Lower leg skin (tissue), 4 donors: ENCODE data around the gene FAM180B. TPM values are rescaled to one million over a fixed set of nuclear protein-coding genes. Genes with fewer than 3 reads are reported as not detected.

ENCODE experiments used
- DNase-seq, 2 donors: peaks; one replicate each; pipeline ENCODE4 v3.0.0-alpha.2; 2019; ENCODE audit warnings: low spot score in 2 of 2
- H3K4me3 ChIP-seq: fragments of 200-600 bp; sonication (generic); 2 replicates; pipeline ENCODE4 v1.5.1; 2017; ENCODE audit warnings: mild to moderate bottlenecking, low read depth; ENCODE audit not compliant: poor library complexity, severe bottlenecking
- CTCF ChIP-seq, 3 donors: fragments of 450-650 bp; IDR thresholded peaks; one replicate each; pipeline ENCODE4 v1.5.1; 2016; ENCODE audit warnings: antibody characterized with exemption in 3 of 3, mild to moderate bottlenecking in 3 of 3, moderate library complexity in 2 of 3
- POLR2A ChIP-seq, 2 donors: fragments of 450-650 bp; IDR thresholded peaks; one replicate each; pipeline ENCODE4 v1.6.1; 2016 to 2017; ENCODE audit warnings: antibody characterized with exemption in 2 of 2, mild to moderate bottlenecking in 1 of 2, moderate library complexity in 1 of 2
- WGBS, 2 donors: methylation state at CpG; one replicate each; pipeline ENCODE4 v1.1.5; 2018; 5-methylcytosine and 5-hydroxymethylcytosine counted together
- intact Hi-C: fragments of 100-400 bp; cut with DNase I; formaldehyde crosslinking; loops from one replicate; pipeline ENCODE4 v1.15.0; 2023; ENCODE audit warnings: low total_unique reads
- total RNA-seq, 4 donors: library from RNA; depleted of rRNA; stranded (reverse); fragments of >200 nt; gene quantifications; one replicate each; pipeline ENCODE4 v1.1.0, GENCODE V29; 2016

The FAM180B gene
- total RNA-seq, 4 donors from 2014 or later, result 0.46 to 6.3 (median 1.4) TPM; not detected in 1

- no peak overlapping the region for H3K4me3 ChIP-seq
- intact Hi-C loops, result no loop called here
- no peak for TF ChIP-seq POLR2A (IDR thresholded peaks at IDR 0.05)
- no peak for TF ChIP-seq CTCF (IDR thresholded peaks at IDR 0.05)
- WGBS, 2 donors, result 74 to 77% methylated on average over 7 of the region's 7 CpGs
- no peak for DNase-seq
Observed at GRCh38 chr11:47595029-47595428, 8.6 kb downstream of the FAM180B start.

- no peak for DNase-seq
- intact Hi-C loops, result no loop called here
- H3K4me3 ChIP-seq, result no peak overlapping the region
- WGBS, 2 donors, result 96% methylated on average over 1 of the region's 1 CpG
- TF ChIP-seq CTCF (IDR thresholded peaks at IDR 0.05), result no peak
- no peak for TF ChIP-seq POLR2A (IDR thresholded peaks at IDR 0.05)
Observed at GRCh38 chr11:47595967-47596366, 9.5 kb downstream of the FAM180B start.

GRCh38 chr11:47599902-47600301, 13.4 kb downstream of the FAM180B start:
- no peak for TF ChIP-seq CTCF (IDR thresholded peaks at IDR 0.05)
- no peak for TF ChIP-seq POLR2A (IDR thresholded peaks at IDR 0.05)
- DNase-seq, result no peak
- 71 to 72% methylated on average over 4 of the region's 4 CpGs for WGBS, 2 donors
- intact Hi-C loops, result no loop called here
- H3K4me3 ChIP-seq, result no peak overlapping the region

- 86 to 91% methylated on average over 4 of the region's 4 CpGs for WGBS, 2 donors
- DNase-seq, result no peak
- no peak overlapping the region for H3K4me3 ChIP-seq
- TF ChIP-seq CTCF (IDR thresholded peaks at IDR 0.05) (no peak), POLR2A (IDR thresholded peaks at IDR 0.05) (no peak)
- intact Hi-C loops, result no loop called here
Observed at GRCh38 chr11:47603295-47603694, 16.8 kb downstream of the FAM180B start.

- WGBS, 2 donors, result 81 to 90% methylated on average over 3 of the region's 3 CpGs
- TF ChIP-seq POLR2A (IDR thresholded peaks at IDR 0.05) (no peak), CTCF (IDR thresholded peaks at IDR 0.05) (no peak)
- H3K4me3 ChIP-seq, result no peak overlapping the region
- intact Hi-C loops, result no loop called here
- DNase-seq, result peak in 1 of 2 donors; percentile 10
Observed at GRCh38 chr11:47605921-47606320, 19.4 kb downstream of the FAM180B start.

- no peak overlapping the region for H3K4me3 ChIP-seq
- TF ChIP-seq POLR2A (IDR thresholded peaks at IDR 0.05) (no peak), CTCF (IDR thresholded peaks at IDR 0.05) (no peak)
- peak in 1 of 2 donors; percentile 72 for DNase-seq
- WGBS, 2 donors, result 49 to 50% methylated on average over 5 of the region's 5 CpGs
- intact Hi-C loops, result no loop called here
Observed at GRCh38 chr11:47606731-47607130, 20.3 kb downstream of the FAM180B start.
